GM21529 (cell line): ENCODE measurements around the gene KDM2B.

ENCODE experiments used
- ATAC-seq: cut with Tn5 transposase; IDR thresholded peaks from one replicate; pipeline ENCODE4 v1.9.1; 2021; ENCODE audit not compliant: unreplicated experiment

The KDM2B gene

DNA sequence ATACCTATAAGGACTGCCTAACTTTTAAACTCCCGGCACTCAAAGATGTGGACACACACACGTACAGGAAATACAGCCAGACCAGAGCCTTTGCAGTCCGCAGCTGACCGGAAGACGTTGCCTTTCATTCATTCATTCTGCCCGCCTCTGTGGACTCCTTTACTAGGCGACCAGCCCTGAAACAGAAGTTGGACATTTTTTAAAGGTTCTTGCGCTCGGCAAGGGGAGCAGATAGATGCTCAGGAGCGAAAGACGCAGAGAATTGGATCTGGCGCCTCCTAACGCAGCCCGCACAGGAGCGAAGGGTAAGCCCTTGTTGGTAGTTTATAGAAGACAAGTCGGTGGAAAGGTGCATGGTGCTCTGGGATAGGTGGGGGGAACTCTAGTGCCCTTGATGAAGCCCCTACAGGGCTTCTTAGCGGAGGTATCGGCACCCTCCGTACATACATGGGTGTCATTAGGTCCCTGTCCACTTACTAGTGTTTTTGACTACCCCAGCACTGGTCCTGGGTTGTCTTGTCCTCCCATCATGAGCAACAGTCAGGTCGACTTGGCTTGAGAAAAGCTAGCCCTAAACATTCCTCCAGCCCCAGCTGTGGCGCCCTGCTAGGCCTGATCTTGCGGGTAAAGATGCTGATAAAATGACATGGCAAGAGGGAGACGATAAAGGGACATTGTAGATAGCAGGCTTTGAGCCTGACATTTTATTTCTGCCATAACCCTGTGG, at the start of gene KDM2B:
Gene KDM2B (minus strand): TSS at position 65 of the 727 bp plus-strand sequence. CDS start 112 bp downstream, outside the sequence.
- ATAC-seq, result no peak

GRCh38 chr12:121628536-121628935, 47.7 kb upstream of the KDM2B start:
- ATAC-seq, result no peak

- ATAC-seq, result no peak
Measured at GRCh38 chr12:121628037-121628436, 47.2 kb upstream of the KDM2B start.

DNA sequence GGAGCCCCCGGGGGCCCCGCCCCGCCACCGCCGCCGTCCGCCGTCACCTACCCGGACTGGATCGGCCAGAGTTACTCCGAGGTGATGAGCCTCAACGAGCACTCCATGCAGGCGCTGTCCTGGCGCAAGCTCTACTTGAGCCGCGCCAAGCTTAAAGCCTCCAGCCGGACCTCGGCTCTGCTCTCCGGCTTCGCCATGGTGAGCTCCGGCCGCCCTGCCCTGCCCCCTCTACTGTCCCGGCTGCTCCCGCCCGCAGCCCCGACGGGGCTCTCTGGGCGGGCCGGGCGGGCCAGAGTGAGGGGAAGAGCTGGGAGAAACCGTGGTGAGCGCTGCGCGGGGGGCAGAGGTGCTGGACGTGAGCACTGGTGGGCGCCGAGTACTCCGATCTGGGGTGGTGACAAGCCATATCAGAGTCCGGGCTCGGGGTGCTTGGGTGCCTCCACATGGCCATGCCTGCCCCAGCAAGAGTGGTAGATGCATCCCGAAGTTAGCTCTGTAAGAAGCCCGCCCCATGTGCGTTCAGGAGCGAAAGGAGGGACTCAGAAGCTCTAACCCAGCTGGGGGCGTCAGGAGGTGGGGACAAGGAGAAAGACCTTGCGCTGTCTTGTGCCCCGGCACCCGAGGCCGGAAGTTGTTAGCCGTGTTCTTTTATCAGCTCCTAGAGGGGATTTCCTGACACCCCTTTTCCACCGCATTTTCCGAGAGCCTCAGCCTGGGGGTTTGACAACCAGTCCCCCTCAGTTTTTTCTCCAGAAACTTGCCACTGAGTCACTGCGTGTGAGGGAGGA, 46.2 kb upstream of the KDM2B start:
- ATAC-seq, result peak; percentile 36

DNA sequence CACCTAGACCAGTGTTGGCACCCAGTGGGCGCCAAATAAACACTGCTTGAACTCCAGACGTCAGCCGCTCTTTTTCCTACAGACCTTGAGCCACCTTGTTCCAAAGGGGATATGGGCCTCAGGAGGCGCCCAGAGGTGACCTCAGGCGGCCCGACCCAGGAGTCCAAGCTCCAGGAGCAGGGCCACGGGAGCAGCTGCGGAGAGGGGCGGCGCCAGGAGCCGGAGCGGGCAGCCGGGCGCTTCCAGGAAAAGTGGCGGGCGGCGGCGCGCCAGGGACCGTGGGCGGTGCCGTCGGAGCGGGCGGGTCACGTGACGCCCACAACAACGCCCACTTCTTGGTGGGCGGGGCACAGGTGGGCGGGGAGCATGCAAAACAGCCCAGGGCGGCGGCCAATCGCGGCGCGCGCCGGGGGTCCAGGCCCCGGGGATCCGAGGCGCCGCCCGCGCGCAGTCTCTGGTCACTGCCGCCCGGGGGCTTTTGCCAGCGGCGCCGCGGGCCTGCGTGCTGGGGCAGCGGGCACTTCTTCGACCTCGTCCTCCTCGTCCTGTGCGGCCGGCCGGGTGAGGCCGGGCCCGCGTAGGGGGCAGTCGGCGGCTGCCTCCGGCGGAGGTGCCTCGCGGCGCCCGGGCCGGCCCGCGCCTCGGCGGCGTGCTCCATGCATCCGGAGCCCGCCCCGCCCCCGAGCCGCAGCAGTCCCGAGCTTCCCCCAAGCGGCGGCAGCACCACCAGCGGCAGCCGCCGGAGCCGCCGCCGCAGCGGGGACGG, 45.4 kb upstream of the KDM2B start, which contains the start of gene ORAI1:
Gene ORAI1 (plus strand): TSS at position 444 of the 766 bp plus-strand sequence.
- ATAC-seq, result peak; percentile 60

DNA sequence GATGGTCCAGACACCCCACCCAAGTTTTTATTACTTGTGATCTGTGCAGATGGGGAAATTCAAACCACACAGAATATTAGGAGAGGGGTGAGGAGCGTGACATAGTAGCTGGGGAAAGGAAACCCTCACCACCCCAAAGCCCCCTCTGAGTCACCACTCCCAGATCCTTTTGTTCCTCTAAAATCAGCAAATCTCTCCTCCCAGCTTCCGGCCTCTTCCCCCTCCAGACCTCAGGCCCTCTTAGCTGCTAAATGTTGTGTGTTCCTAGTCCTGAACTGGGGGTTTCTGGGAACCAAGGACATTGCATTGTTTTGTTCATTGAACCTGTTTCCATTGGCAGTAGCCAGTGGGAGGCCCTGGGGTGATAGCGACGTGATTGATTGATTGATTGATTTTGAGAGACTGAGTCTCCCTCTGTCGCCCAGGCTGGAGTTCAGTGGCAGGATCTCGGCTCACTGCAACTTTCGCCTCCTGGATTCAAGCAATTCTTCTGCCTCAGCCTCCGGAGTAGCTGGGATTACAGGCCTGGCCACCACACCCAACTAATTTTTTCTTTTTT, 39.6 kb upstream of the KDM2B start:
- no peak for ATAC-seq

GRCh38 chr12:121618659-121619233, 37.9 kb upstream of the KDM2B start:
- ATAC-seq, result no peak

GRCh38 chr12:121614872-121615467, 34.1 kb upstream of the KDM2B start:
- no peak for ATAC-seq

GRCh38 chr12:121613462-121613861, 32.6 kb upstream of the KDM2B start:
- no peak for ATAC-seq

GRCh38 chr12:121611306-121611705, 30.5 kb upstream of the KDM2B start:
- ATAC-seq, result no peak

DNA sequence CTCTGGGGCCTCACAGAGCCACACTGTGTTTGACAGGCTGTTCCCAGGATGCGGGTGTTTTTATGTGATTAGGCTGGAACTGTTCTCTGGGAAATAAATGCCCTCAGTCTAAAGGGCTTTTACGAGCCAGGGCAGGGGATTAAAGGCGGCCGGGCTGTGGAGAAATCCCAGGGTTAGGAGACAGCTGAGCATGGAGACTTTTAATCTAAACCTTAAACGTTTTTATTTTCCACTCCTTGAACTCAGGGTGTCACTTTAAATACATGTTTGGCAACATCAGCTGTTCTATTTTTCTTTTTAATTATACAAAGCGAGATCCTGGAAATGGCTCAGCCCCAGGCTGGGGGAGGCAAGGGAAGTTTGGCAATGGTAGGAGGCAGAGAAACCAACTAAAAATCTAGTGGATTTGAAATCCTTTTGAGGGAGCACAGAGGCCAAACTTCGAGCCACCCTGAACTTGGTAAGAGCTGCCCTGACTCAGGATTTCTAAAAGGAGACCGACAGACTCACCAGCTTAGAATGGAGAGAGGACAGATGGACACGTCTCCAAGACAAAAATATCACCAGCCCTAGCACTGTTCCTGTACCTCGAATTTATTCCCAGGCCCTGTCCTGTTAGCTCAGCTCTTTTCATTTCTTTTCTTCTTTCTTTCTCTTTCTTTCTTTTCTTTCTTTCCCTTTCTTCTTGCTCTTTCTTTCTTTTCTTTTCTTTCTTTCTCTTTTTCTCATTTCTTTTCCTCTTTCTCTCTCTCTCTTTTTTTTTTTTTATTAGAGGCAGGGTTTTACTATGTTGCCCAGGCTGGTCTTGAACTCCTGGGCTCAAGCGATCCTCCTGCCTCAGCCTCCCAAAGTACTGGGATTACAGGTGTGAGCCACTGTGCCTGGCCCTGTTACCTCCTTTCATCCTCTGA, 29.7 kb upstream of the KDM2B start:
- no peak for ATAC-seq

DNA sequence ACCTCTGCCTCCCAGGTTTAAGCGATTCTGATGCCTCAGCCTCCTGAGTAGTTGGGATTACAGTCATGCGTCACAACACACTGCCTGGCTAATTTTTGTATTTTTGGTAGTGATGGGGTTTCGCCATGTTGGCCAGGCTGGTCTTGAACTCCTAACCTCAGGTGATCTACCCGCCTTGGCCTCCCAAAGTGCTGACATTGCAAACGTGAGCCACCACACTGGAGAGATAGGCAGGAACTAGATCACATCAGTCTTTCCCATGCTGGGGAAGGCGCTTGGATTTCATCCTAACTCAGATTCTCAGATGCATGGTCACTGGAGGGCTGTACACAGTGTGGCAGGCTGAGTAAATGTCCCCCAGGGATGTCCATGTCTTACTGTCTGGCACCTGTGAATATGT, 27.5 kb upstream of the KDM2B start:
- ATAC-seq, result no peak

DNA sequence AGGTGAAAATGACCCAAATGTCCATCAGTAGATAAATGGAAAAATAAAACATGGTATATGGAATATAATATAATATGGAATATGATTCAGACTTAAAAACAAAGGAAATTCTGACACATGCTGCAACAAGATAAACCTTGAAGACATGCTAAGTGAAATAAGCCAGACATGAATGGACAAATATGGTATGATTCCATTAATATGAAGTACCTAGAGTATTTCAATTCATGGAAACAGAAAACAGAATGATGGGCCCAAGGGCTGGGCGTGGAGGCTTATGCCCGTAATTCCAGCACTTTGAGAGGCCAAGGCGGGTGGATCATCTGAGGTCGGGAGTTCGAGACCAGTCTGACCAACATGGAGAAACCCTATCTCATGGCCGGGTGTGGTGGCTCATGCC, 22.8 kb upstream of the KDM2B start:
- ATAC-seq, result no peak

- ATAC-seq, result no peak
Measured at GRCh38 chr12:121602766-121603165, 21.9 kb upstream of the KDM2B start.

DNA sequence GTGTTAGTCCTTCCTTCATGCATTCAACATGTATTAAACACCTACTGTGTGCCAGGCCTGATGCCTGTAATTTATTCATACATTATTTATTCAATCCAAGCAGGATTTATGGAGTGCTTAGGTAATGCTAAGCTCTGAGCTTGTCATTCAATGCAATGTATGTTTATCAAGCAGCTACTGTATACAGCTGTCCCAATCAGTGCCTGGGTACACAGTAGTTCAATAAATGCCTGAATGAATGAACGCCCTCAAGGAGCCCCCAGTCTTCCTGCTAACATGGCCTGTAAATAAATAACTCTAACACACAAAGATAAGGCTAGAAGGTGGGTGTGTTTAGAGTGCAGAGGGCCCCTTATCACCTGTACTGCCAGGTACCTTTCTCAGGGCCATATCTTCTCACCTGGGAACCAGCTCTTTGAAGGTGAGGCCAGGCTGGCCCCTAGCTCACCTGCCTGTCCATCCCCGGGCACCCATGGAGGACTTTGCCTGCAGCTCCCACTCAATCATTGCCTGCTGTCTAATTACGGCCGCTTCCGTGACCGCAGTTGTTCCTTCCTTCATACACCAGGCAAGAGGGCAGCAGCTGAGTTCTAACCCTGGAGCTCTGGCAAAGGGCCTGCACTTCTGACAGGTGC, 20.0 kb upstream of the KDM2B start:
- no peak for ATAC-seq

- no peak for ATAC-seq
Measured at GRCh38 chr12:121596526-121596925, 15.7 kb upstream of the KDM2B start.

GRCh38 chr12:121595520-121595919, 14.7 kb upstream of the KDM2B start:
- no peak for ATAC-seq

DNA sequence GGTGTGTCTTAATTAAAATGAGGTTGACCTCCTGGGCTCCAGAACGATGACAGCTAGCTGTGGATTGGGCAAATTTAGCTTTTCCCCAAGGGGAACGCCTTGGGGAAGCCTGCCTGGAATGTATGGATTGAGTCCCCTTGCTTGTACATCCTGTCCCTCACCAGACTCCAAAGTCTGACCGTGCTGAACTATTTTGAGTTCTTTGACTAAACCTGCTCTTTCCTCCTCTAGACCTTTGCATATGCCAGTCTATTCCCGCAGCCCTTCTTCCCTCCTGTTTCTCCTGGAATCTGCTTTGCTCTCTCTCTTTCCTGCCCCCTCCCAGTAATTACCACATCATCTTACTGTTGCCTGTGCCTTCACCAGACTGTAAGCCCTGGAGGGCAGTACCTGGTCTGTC, 11.5 kb upstream of the KDM2B start:
- ATAC-seq, result no peak
